Stimulated activated CD4-positive, alpha-beta T cell treated with anti-CD3 and anti-CD28 coated beads, TNF-alpha, amount 100 ng/mL, for 1 hour (primary cell): ENCODE results near the gene TNS1.

ENCODE experiments used
- DNase-seq, 3 donors: peaks; one replicate each; pipeline ENCODE4 v3.0.0-alpha.2; 2020; ENCODE audit warnings: low read depth in 3 of 3, low spot score in 1 of 3

TNS1 gene

DNA sequence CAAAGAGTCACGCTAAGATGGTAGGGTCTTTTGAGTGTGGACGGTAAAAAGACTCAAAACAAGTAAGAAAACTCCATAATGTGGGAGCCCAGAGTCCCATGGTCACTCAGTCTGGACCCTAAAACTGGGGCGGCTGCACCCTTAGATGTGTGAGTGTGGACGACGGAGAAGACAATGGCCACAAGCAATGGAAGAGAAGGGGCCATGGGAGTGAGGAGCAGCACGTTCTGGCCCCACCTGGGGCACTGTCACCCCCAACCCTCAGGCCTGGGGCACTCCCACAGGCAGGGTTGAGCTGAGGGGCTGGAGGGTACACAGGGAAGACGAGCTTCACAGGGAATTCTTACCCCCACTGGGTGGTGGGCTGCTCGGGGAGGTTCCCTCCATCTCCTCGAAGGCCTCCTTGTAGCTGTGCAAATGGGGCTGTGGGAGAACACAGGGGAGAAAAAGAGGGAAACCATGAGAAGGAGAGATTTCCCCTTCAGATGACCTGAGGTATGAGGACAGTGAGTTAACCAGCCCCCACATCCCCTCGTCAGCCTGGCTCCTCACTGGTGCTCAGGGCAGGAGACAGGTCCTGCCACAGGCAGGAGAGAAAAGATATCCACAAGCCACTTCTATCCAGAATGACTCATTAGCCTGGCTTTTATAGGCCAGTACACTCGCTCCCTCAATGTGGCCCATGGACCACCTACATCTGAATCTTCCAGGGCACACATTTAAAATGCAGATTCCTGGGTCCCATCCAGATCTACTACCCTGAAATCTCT, 167.9 kb downstream of the TNS1 start:
- DNase-seq: no peak

DNA sequence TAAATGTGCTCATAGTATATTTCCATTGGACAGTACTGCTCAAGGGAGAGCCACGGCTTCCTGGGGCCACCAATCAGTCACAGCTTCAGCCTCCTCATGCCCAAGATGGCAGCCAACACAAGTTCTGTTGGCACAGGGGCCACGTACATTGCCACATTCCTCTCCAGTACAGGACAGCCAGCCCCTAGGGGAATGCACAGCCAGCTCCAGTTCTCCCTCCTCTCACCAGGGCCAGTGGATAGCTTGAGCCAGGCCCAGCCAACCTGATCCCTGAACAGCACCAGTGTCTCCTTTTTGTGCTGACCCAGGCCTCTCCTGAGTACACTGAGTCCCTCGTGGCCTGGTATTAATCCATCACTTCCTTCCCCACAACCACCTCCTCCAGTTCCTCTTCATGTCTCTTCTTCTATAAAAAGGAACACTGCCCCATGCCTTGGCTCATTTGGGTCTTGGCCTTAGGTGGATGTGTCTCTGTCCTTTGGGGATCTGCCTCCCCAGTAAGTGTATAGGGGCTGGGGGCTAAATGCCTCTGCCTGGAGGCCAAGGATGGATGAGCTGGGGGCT, 168.7 kb downstream of the TNS1 start:
- DNase-seq: no peak

DNA sequence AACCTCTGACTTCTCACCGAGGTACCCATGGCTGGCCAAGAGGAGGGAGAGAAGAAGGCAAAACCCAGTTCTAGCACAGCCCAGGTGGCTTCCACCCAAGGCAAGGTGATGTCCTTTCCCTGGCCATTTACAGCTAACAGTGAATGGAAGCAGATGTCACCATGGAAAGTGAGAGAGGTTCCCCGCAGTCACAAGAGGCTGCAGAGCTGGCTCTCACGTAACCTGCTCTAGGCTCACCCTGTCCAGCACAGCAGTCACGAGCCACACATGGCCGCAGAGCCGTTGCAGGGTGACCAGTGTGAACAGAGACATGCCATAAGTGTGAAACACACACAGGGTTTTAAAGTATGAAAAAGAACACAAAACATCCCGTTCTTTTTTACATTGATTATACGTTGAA, 169.4 kb downstream of the TNS1 start:
- DNase-seq: no peak

- DNase-seq: no peak
Measured at GRCh38 chr2:217832987-217833386, 169.8 kb downstream of the TNS1 start.

- DNase-seq: no peak
Measured at GRCh38 chr2:217832115-217832514, 170.7 kb downstream of the TNS1 start.

- DNase-seq: no peak
Measured at GRCh38 chr2:217831306-217831705, 171.5 kb downstream of the TNS1 start.

DNA sequence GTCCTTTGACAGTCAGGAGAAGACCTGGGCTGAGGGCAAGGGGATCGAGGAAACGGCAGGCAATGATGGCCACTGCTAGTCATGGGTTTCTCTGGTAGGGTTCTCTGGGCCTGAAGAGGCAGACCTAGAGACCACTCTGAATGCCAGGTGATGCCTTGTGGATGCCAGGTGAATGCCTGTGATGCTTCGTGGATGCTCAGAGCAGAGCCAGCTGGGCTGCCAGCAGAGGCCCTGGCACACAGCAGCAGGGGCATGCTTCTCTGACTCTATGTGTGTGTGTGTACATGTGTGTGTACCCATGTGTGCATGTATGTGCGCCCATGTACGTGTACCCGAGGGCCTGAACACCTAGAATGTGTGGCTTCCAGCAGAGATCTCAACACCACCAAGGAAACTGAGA, 172.0 kb downstream of the TNS1 start:
- DNase-seq: no peak

DNA sequence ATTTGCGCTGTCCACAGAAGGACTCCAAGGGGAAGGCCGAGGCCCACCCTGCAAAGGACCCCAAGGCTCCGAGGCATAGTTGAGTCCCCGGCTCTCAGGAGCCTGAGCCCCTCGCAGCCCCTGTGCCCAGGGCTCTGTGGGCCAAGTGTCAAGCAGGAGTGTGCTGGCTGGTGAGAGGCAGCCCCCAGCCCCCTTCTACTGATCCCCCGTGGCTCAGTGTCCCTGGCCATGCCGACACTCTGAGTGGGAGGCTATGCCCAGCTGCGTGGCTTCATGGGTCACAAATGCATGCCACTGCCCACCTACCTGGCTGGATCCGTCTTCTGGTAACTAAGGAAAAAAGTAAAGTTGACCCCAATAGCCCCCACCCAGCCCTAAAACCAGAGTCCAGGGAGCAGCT, 172.7 kb downstream of the TNS1 start:
- DNase-seq: no peak

DNA sequence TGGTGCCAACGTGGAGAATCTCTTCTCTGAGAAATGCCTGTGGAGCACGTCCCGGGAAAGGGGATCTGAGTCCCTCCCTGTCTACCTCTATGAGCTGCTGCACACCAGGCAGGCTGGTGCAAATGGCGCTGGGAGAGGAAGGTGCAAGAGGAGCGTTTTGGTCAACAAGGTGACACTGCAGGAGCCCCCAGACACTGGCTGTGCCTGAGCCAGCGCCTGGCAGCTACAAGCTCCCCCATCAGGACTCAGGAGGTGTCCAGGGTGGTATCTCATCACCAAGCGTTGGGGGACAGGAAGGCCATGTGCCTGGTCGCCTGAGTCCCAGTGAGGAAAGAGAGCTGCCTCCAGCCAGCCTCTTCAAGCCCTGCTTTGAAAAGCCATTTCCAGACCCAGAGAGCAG, 173.4 kb downstream of the TNS1 start:
- no peak for DNase-seq

DNA sequence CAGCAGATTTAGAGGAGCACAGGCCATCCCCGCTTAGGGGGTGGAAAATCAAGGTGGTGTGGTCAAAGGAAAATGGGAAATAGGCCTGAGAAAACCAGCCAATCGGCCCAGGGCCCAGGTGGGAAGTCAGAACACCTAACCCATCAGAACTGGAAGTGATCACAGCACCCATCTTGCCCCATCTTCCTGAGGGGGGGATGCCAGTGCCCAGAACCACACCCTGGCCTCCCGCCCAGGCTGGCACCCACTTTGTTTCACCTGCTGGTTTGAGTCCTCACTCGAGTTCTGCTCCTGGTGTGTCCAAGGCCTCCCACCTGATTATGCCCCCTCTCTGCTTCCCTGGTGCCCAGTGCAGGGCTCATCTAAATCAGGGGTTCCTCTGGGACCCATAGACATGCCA, 174.5 kb downstream of the TNS1 start:
- DNase-seq: no peak

- DNase-seq: no peak
Measured at GRCh38 chr2:217827430-217828201, 175.2 kb downstream of the TNS1 start.

GRCh38 chr2:217826991-217827390, 175.8 kb downstream of the TNS1 start:
- DNase-seq: no peak

- DNase-seq: no peak
Measured at GRCh38 chr2:217826520-217826919, 176.3 kb downstream of the TNS1 start.

GRCh38 chr2:217825469-217826235, 177.1 kb downstream of the TNS1 start:
- no peak for DNase-seq

- DNase-seq: no peak
Measured at GRCh38 chr2:217824223-217824622, 178.6 kb downstream of the TNS1 start.

GRCh38 chr2:217823626-217824025, 179.2 kb downstream of the TNS1 start:
- no peak for DNase-seq

DNA sequence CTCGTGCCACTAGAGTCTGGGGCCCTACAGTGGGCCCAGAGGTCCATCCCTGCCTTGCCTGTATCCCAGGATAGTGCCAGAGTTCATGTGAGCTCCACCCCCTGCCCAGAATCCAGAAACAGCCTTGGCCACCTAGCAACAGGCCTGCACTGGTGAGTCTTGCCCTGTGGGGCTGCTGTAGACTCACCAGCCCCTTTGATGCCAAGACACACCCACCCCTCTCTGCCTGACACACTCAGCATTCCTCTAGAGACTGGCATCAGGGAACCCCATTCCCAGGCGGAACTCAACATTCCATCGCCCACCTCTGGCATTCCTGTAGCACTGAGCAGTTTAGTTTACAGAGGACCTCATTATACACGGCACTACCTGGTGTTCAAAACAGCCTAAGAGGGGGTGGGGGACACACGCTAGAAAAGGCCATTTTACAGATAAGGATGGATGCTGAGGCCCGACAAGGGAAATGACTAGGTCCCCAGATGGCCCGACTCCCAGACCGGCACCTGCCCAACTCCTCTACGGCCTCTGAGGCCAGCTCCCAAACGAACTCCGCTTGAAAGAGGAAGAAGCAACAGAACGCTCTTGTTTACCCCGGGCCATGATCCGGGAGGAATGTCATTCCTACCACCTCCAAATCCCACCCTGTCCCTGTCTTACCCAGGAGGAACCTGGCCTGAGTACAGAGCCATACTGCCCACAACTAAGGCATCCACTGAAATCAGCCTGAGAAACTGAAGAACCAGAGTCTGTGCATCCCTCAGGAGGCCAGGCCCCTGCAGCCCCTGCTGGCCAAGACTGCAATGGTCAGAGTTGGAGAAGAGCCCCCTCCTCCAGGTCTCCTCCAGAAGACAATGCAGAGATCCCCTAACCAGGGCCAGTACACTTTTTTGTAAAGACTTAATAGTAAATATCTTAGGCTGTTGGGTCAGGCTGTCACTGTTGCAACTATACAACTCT, 180.2 kb downstream of the TNS1 start:
- no peak for DNase-seq

DNA sequence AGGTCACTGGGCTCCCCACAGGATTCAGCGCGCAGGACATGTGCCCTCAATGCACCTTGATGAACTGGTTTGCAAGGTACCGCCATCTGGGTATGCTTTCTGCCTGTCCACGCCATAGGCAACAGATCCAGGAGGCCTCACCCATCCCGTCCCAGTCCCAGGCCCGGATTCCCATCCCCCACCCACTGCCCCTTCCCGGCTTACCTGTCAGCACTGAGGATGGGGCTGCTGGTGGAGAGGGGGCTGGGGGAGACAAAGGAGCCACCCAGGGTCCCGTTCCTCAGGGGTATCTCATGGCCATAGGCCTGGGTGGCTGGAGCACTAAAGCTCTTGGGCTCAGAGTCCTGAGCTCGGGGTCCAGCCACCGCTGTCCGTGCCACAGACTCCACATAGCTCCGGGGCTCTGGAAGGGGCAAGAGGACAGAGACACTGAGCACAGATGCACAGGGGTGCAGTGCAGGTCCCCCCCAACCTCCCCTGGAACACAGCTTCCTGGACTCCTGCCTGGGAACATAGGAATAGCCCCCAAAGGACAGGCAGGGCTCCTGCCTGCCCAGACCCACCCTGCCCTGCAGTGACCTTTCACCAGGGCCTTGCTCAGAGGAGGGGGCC, 181.2 kb downstream of the TNS1 start:
- no peak for DNase-seq

- DNase-seq: no peak
Measured at GRCh38 chr2:217820904-217821303, 181.9 kb downstream of the TNS1 start.
